GM12878 (cell line): ENCODE measurements around the gene KRTAP4-8. TPM values are rescaled to one million over a fixed set of nuclear protein-coding genes. Genes with fewer than 3 reads are reported as not detected.
"Not testable (repeated sequence)": the region's sequence is repeated elsewhere in the genome, so short reads cannot be mapped to it uniquely, and the experiment has no call there.

Experiments
- ATAC-seq: fragments of 200-7000 bp; cut with Tn5 transposase; 3 replicates; pipeline ENCODE4 v1.9.1; 2020; ENCODE audit warnings: mild to moderate bottlenecking, moderate library complexity
- BruUV-seq: library from RNA; stranded (reverse); fragments of 400-500 nt; replicated peaks from 2 replicates; lab custom pipeline; 2021; lab: Mats Ljungman, UMichigan
- CTCF ChIA-PET: fragments of 300-600 bp; sonication (Branson Sonifier 250); formaldehyde crosslinking; extraction: SDS; loops from one replicate; lab custom pipeline; 2021; ENCODE audit warnings: inconsistent platforms; lab: Yijun Ruan, JAX
- POLR2A ChIA-PET: fragments of 350-600 bp; formaldehyde crosslinking; extraction: SDS; loops from one replicate; lab custom pipeline; 2021; ENCODE audit warnings: inconsistent platforms; lab: Charles Lee
- RAD21 ChIA-PET: fragments of 300-600 bp; sonication (Branson Sonifier 250); formaldehyde crosslinking; loops from one replicate; lab custom pipeline; 2023; ENCODE audit warnings: antibody characterized with exemption; ENCODE audit not compliant: unreplicated experiment; lab: Charles Lee
- SMC1A ChIA-PET: fragments of 300-600 bp; sonication (Branson Sonifier 250); formaldehyde crosslinking; loops from one replicate; lab custom pipeline; 2023; ENCODE audit not compliant: unreplicated experiment, uncharacterized antibody; lab: Charles Lee
- DNase-seq: peaks from one replicate; pipeline ENCODE4 v3.0.0-alpha.2; 2011; ENCODE audit warnings: low read depth, low spot score
- FAIRE-seq: peaks from 3 replicates; lab custom pipeline; 2011; peaks lifted over from hg19 to GRCh38; lab: Jason Lieb, UNC
- H2AFZ ChIP-seq: 2 replicates; pipeline ENCODE4 v1.6.0; 2011; ENCODE audit warnings: low read depth, low read length, control low read depth; ENCODE audit not compliant: control insufficient read depth
- H3K27ac ChIP-seq: 2 replicates; pipeline ENCODE4 v1.5.1; 2011; ENCODE audit warnings: control low read depth; ENCODE audit not compliant: control insufficient read depth, insufficient read depth
- H3K27me3 ChIP-seq, 2 experiments: replicated peaks in 1 of 2; 2 replicates each; pipeline versions ENCODE4 v1.6.0 to v1.6.1; 2011; ENCODE audit warnings: low read length in 1 of 2; ENCODE audit not compliant: control insufficient read depth in 2 of 2, insufficient read depth in 2 of 2
- H3K36me3 ChIP-seq, 2 experiments: 2 replicates each; pipeline ENCODE4 v1.5.1; 2011; ENCODE audit warnings: low read length in 1 of 2; ENCODE audit not compliant: control insufficient read depth in 2 of 2, insufficient read depth in 2 of 2
- H3K4me1 ChIP-seq: 2 replicates; pipeline ENCODE4 v1.6.1; 2011; ENCODE audit warnings: mild to moderate bottlenecking, low read length, moderate library complexity, mixed read lengths; ENCODE audit not compliant: control insufficient read depth, insufficient read depth
- H3K4me2 ChIP-seq: 2 replicates; pipeline ENCODE4 v1.6.0; 2011; ENCODE audit warnings: control low read depth; ENCODE audit not compliant: control insufficient read depth, insufficient read depth
- H3K4me3 ChIP-seq: fragments of 200-600 bp; sonication (generic); 2 replicates; pipeline ENCODE4 v1.5.1; 2016
- H3K79me2 ChIP-seq: 2 replicates; pipeline ENCODE4 v1.6.0; 2011; ENCODE audit warnings: low read length; ENCODE audit not compliant: control insufficient read depth, insufficient read depth
- H3K9ac ChIP-seq: 2 replicates; pipeline ENCODE4 v1.8.0; 2011; ENCODE audit warnings: low read length, control low read depth, mixed read lengths; ENCODE audit not compliant: control insufficient read depth, insufficient read depth
- H3K9me3 ChIP-seq: replicated peaks from 3 replicates; pipeline ENCODE4 v1.5.1; 2011; ENCODE audit warnings: mild to moderate bottlenecking, low read length; ENCODE audit not compliant: control insufficient read depth, insufficient read depth
- H4K20me1 ChIP-seq: 2 replicates; pipeline ENCODE4 v1.6.0; 2011; ENCODE audit not compliant: control insufficient read depth, insufficient read depth
- ATF7 ChIP-seq: fragments of 450-650 bp; IDR thresholded peaks from 2 replicates; pipeline ENCODE4 v1.6.1; 2016; ENCODE audit warnings: low read depth, mild to moderate bottlenecking
- CEBPB ChIP-seq, 2 experiments: fragments of 150-350 bp in 1 of 2; IDR thresholded peaks; 2 replicates each; pipeline ENCODE4 v1.6.1; 2012 to 2014; ENCODE audit warnings: low read depth in 2 of 2, low read length in 2 of 2, borderline replicate concordance in 1 of 2, inconsistent platforms in 1 of 2
- IKZF1 ChIP-seq: fragments of 450-650 bp; conservative IDR thresholded peaks from 2 replicates; pipeline ENCODE4 v1.6.1; 2017; ENCODE audit warnings: antibody characterized with exemption, mild to moderate bottlenecking
- TCF3 ChIP-seq: IDR thresholded peaks from 2 replicates; pipeline ENCODE4 v1.6.1; 2012; ENCODE audit warnings: low read depth, mild to moderate bottlenecking, low read length, borderline replicate concordance; ENCODE audit not compliant: insufficient read depth
- TCF7 ChIP-seq: IDR thresholded peaks from 2 replicates; pipeline ENCODE4 v1.6.1; 2014; ENCODE audit warnings: antibody characterized with exemption, borderline replicate concordance
- WGBS: methylation state at CpG from one replicate; pipeline ENCODE4 v1.1.6; 2016; ENCODE audit warnings: low lambda C conversion rate; ENCODE audit not compliant: insufficient replicate concordance, insufficient coverage; ENCODE audit errors: missing lambda C conversion rate; 5-methylcytosine and 5-hydroxymethylcytosine counted together
- in situ Hi-C: fragments of 300-500 bp; cut with MboI; formaldehyde crosslinking; loops from 9 replicates; pipeline ENCODE4 v1.14.3; 2018; ENCODE audit warnings: mixed read lengths
- intact Hi-C: fragments of 100-400 bp; cut with micrococcal nuclease; formaldehyde crosslinking; loops from one replicate; pipeline ENCODE4 v1.14.2; 2022; ENCODE audit not compliant: unreplicated experiment
- polyA plus RNA-seq, 11 experiments: library from polyadenylated mRNA; depleted of rRNA in 4 of 11; unstranded in 6 of 11; stranded (reverse) in 5 of 11; fragments of >200 nt; fragmentation: Nextera tagmentation in 4 of 11; fragmentation: Illumina TruSeq in 1 of 11; extraction: Ambion mirVana in 4 of 11; extraction: Trizol in 1 of 11; gene quantifications; 1 replicate in 1 of 11; 2 replicates in 10 of 11; pipeline versions ENCODE4 v1.2.1 to v1.2.3, GENCODE V29; 2011 to 2016; ENCODE audit warnings: inconsistent platforms in 2 of 11, missing spikeins in 2 of 11, low read depth in 1 of 11
- total RNA-seq, 4 experiments: library from RNA; depleted of rRNA in 3 of 4; stranded (reverse); fragments of >200 nt in 3 of 4; fragmentation: Illumina TruSeq in 1 of 4; extraction: Trizol in 1 of 4; gene quantifications; 2 replicates each; pipeline versions ENCODE4 v1.2.1 to v1.2.3, GENCODE V29; 2013 to 2021
- TF ChIP-seq, protein P1 (sequence below): fragments of 150-350 bp; IDR thresholded peaks from 2 replicates; pipeline ENCODE4 v1.6.1; 2016; ENCODE audit warnings: low read depth, low read length

Gene KRTAP4-8
- total and polyA plus RNA-seq, 10 of the 15 experiments (the other 5 are each of a cell fraction or from before 2014, with no cell fraction given): not detected

DNA sequence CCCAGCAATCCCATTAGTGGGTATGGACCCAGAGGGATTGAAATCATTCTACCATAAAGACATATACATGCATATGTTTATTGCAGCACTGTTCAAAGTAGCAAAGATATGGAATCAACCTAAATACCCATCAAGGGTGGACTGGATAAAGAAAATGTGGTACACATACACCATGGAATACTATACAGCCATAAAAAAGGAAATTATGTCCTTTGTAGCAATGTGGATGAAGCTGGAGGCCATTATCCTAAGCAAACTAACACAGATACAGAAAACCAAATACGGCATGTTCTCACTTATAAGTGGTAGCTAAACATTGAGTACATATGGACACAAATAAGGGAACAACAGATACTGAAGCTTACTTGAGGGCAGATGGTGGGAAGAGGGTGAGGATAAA, 40.4 kb downstream of the KRTAP4-8 start (continued):
- TF ChIP-seq CEBPB (IDR thresholded peaks at IDR 0.05; ENCODE audit: borderline replicate concordance in 1 of 2, low read depth in 2 of 2, low read length in 2 of 2) (no peak), ATF7 (no peak), TCF3 (no peak), IKZF1 (no peak), TCF7 (no peak)
- TF ChIP-seq, protein P1, sequence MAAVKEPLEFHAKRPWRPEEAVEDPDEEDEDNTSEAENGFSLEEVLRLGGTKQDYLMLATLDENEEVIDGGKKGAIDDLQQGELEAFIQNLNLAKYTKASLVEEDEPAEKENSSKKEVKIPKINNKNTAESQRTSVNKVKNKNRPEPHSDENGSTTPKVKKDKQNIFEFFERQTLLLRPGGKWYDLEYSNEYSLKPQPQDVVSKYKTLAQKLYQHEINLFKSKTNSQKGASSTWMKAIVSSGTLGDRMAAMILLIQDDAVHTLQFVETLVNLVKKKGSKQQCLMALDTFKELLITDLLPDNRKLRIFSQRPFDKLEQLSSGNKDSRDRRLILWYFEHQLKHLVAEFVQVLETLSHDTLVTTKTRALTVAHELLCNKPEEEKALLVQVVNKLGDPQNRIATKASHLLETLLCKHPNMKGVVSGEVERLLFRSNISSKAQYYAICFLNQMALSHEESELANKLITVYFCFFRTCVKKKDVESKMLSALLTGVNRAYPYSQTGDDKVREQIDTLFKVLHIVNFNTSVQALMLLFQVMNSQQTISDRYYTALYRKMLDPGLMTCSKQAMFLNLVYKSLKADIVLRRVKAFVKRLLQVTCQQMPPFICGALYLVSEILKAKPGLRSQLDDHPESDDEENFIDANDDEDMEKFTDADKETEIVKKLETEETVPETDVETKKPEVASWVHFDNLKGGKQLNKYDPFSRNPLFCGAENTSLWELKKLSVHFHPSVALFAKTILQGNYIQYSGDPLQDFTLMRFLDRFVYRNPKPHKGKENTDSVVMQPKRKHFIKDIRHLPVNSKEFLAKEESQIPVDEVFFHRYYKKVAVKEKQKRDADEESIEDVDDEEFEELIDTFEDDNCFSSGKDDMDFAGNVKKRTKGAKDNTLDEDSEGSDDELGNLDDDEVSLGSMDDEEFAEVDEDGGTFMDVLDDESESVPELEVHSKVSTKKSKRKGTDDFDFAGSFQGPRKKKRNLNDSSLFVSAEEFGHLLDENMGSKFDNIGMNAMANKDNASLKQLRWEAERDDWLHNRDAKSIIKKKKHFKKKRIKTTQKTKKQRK: no peak
- TF ChIP-seq, all 136 proteins: peak for 0

DNA sequence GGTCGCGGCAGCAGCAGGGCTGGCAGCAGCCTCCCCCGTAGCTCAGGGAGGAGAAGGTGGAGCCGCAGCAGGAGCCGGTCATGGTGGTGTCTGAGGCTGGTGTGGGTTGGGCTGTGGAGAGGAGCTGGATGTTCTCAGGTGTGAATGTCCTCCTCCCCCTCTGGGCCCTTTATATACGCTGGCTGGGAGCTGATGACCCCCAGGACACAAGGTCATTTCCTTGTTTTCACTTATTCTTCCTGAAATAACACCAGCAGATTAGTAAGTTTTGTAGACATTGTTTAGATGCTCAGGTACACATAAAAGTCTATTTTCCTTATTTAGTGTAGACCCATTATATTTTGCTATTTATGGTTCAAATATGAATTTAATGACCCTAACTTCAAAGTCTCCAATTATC, 42.8 kb downstream of the KRTAP4-8 start, which contains the start of gene KRTAP2-2:
KRTAP2-2 (minus strand) TSS at position 101 of the 400 bp plus-strand sequence; CDS start at position 82, 19 bp downstream.
- in situ Hi-C loops, ATAC-seq, H3K4me3 ChIP-seq, H3K4me1 ChIP-seq, H3K79me2 ChIP-seq, BruUV-seq, intact Hi-C loops, H3K27me3 ChIP-seq, DNase-seq, H4K20me1 ChIP-seq, POLR2A ChIA-PET, H3K9me3 ChIP-seq, H3K9ac ChIP-seq, SMC1A ChIA-PET, H3K27ac ChIP-seq, RAD21 ChIA-PET, FAIRE-seq, H3K36me3 ChIP-seq, H3K4me2 ChIP-seq, CTCF ChIA-PET, H2AFZ ChIP-seq: not testable (repeated sequence)
- 0% methylated on average over 1 of the region's 6 CpGs for WGBS

DNA sequence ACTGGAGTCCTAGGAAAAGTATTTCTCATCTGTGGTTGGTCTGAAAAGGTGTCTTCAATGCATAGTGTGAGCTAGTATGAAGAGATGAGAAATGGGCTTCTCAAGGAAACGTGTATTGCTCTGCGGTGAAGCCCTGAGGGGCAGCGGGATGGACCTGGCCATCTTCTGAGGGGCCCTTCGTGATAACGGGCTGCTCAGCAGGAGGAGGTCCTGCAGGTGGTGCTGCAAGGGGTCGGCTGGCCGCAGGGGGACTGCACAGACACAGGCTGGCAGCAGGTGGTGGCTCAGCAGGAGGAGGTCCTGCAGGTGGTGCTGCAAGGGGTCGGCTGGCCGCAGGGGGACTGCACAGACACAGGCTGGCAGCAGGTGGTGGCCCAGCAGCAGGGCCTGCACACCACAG, 43.4 kb downstream of the KRTAP4-8 start:
- H2AFZ ChIP-seq, H3K79me2 ChIP-seq, H4K20me1 ChIP-seq, POLR2A ChIA-PET, DNase-seq, H3K4me1 ChIP-seq, CTCF ChIA-PET, in situ Hi-C loops, ATAC-seq, H3K36me3 ChIP-seq, RAD21 ChIA-PET, SMC1A ChIA-PET, H3K9me3 ChIP-seq, FAIRE-seq, H3K4me2 ChIP-seq, H3K4me3 ChIP-seq, H3K27ac ChIP-seq, intact Hi-C loops, H3K9ac ChIP-seq, H3K27me3 ChIP-seq, BruUV-seq: not testable (repeated sequence)
- whole genome bisulfite sequencing: 32% methylated on average over 9 of the region's 9 CpGs
